ENCODE data around the gene SLC34A3.

DNA sequence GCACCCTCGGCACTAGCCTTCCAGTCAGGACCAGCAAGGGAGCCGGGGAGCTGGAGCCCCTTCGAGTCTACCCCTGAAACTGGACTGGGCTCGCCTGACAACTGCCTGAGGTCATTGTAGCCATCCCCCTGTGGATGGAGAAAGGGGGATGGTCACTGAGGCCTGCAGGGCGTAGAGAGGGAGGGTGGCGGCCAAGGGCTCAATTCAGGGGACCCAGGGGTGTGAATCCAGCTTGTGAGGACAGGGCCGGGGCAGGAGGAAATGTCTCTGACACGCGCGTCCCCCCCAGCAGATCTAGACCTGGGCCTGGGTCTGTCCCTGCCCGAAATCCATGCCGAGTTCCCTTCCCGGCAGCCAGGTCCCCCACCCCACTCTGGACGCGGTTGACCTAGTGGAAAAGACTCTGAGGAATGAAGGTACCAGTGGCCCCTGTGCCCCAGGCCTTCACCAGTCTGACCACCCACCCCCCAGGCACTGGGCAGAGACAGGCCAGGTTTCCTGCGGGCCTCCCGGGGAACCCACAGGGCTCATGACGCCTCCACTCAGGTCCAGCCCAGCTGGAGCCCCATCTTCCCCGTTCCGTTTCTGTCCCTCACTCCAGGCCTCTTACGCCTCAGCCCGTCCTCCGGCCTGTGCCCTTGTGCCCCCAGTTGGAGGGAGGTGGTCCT, 805 bp downstream of the SLC34A3 start:
- TF ChIP-seq, protein P1, sequence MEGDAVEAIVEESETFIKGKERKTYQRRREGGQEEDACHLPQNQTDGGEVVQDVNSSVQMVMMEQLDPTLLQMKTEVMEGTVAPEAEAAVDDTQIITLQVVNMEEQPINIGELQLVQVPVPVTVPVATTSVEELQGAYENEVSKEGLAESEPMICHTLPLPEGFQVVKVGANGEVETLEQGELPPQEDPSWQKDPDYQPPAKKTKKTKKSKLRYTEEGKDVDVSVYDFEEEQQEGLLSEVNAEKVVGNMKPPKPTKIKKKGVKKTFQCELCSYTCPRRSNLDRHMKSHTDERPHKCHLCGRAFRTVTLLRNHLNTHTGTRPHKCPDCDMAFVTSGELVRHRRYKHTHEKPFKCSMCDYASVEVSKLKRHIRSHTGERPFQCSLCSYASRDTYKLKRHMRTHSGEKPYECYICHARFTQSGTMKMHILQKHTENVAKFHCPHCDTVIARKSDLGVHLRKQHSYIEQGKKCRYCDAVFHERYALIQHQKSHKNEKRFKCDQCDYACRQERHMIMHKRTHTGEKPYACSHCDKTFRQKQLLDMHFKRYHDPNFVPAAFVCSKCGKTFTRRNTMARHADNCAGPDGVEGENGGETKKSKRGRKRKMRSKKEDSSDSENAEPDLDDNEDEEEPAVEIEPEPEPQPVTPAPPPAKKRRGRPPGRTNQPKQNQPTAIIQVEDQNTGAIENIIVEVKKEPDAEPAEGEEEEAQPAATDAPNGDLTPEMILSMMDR (conservative IDR thresholded peaks at IDR 0.05): no peak
- TF ChIP-seq EZH2 (IDR thresholded peaks at IDR 0.05; ENCODE audit: low read depth): no peak

All from PC-9 (cell line).